SK-N-SH treated with all-trans-retinoic acid at 6 μM for 48 hours (cell line): Measurements from ENCODE around the gene NOP14.

Experiments used
- ATAC-seq: fragments of 200-7000 bp; cut with Tn5 transposase; 3 replicates; pipeline ENCODE4 v1.9.1; 2020; ENCODE audit warnings: mild to moderate bottlenecking, moderate library complexity
- ARNTL ChIP-seq: fragments of 450-650 bp; formaldehyde crosslinking; IDR thresholded peaks from 2 replicates; pipeline ENCODE4 v1.5.0; 2020; ENCODE audit warnings: low read depth, mild to moderate bottlenecking, moderate library complexity, borderline replicate concordance
- BACH2 ChIP-seq: fragments of 250-450 bp; sonication (Bioruptor Pico); IDR thresholded peaks from 2 replicates; pipeline ENCODE4 v1.9.0; 2021; ENCODE audit warnings: mild to moderate bottlenecking, borderline replicate concordance
- CREB5 ChIP-seq: fragments of 250-450 bp; sonication (Bioruptor Pico); IDR thresholded peaks from 2 replicates; pipeline ENCODE4 v1.5.1; 2020; ENCODE audit warnings: low read depth, mild to moderate bottlenecking, moderate library complexity
- CSDC2 ChIP-seq: fragments of 250-450 bp; sonication (Bioruptor Pico); IDR thresholded peaks from 2 replicates; pipeline ENCODE4 v1.5.0; 2020; ENCODE audit warnings: mild to moderate bottlenecking, moderate library complexity
- CSRNP3 ChIP-seq: fragments of 250-450 bp; sonication (Bioruptor Pico); IDR thresholded peaks from 2 replicates; pipeline ENCODE4 v1.5.1; 2021; ENCODE audit warnings: mild to moderate bottlenecking, moderate library complexity
- GLIS3 ChIP-seq: fragments of 250-450 bp; sonication (Bioruptor Pico); IDR thresholded peaks from 2 replicates; pipeline ENCODE4 v1.5.0; 2020; ENCODE audit warnings: mild to moderate bottlenecking, moderate library complexity
- ISL1 ChIP-seq: fragments of 250-450 bp; sonication (Bioruptor Pico); IDR thresholded peaks from 2 replicates; pipeline ENCODE4 v2.1.2; 2022; ENCODE audit warnings: mild to moderate bottlenecking, moderate library complexity
- OSR1 ChIP-seq: fragments of 250-450 bp; sonication (Bioruptor Pico); IDR thresholded peaks from 2 replicates; pipeline ENCODE4 v1.8.0; 2022; ENCODE audit warnings: moderate library complexity, mild to moderate bottlenecking, inconsistent platforms
- POU6F1 ChIP-seq: fragments of 250-450 bp; sonication (Bioruptor Pico); IDR thresholded peaks from 2 replicates; pipeline ENCODE4 v1.8.0; 2021; ENCODE audit warnings: low read depth, mild to moderate bottlenecking, moderate library complexity, borderline replicate concordance
- PPARA ChIP-seq: fragments of 250-450 bp; sonication (Bioruptor Pico); IDR thresholded peaks from 2 replicates; pipeline ENCODE4 v1.5.0; 2020; ENCODE audit warnings: mild to moderate bottlenecking, borderline replicate concordance
- RARB ChIP-seq: fragments of 250-450 bp; sonication (Bioruptor Pico); IDR thresholded peaks from 2 replicates; pipeline ENCODE4 v1.8.0; 2021; ENCODE audit warnings: mild to moderate bottlenecking, moderate library complexity
- SNAI2 ChIP-seq: fragments of 250-450 bp; sonication (Bioruptor Pico); IDR thresholded peaks from 2 replicates; pipeline ENCODE4 v1.5.0; 2020; ENCODE audit warnings: mild to moderate bottlenecking, moderate library complexity
- TCF4 ChIP-seq: fragments of 250-450 bp; sonication (Bioruptor Pico); IDR thresholded peaks from 2 replicates; pipeline ENCODE4 v1.8.0; 2021; ENCODE audit warnings: mild to moderate bottlenecking, moderate library complexity, borderline replicate concordance
- TOX ChIP-seq: fragments of 250-450 bp; sonication (Bioruptor Pico); IDR thresholded peaks from 2 replicates; pipeline ENCODE4 v1.8.0; 2021; ENCODE audit warnings: mild to moderate bottlenecking, moderate library complexity, borderline replicate concordance
- ZC3H10 ChIP-seq: fragments of 250-450 bp; sonication (Bioruptor Pico); IDR thresholded peaks from 2 replicates; pipeline ENCODE4 v1.5.1; 2021; ENCODE audit warnings: mild to moderate bottlenecking, moderate library complexity
- ZFP3 ChIP-seq: fragments of 250-450 bp; sonication (Bioruptor Pico); IDR thresholded peaks from 2 replicates; pipeline ENCODE4 v1.5.0; 2020; ENCODE audit warnings: mild to moderate bottlenecking, moderate library complexity
- ZFP30 ChIP-seq: fragments of 450-650 bp; formaldehyde crosslinking; IDR thresholded peaks from 2 replicates; pipeline ENCODE4 v1.5.0; 2022; ENCODE audit warnings: mild to moderate bottlenecking, moderate library complexity
- ZNF565 ChIP-seq: fragments of 450-650 bp; formaldehyde crosslinking; conservative IDR thresholded peaks from 2 replicates; pipeline ENCODE4 v1.5.0; 2020; ENCODE audit warnings: low read depth, mild to moderate bottlenecking, moderate library complexity
- ZNF70 ChIP-seq: fragments of 450-650 bp; formaldehyde crosslinking; IDR thresholded peaks from 2 replicates; pipeline ENCODE4 v1.5.0; 2020; ENCODE audit warnings: mild to moderate bottlenecking, moderate library complexity
- ZNF8 ChIP-seq: fragments of 450-650 bp; formaldehyde crosslinking; IDR thresholded peaks from 2 replicates; pipeline ENCODE4 v1.5.0; 2020; ENCODE audit warnings: mild to moderate bottlenecking, moderate library complexity
- TF ChIP-seq, protein P1 (sequence below): fragments of 250-450 bp; sonication (Bioruptor Pico); IDR thresholded peaks from 2 replicates; pipeline ENCODE4 v1.5.0; 2020; ENCODE audit warnings: mild to moderate bottlenecking, moderate library complexity

Gene NOP14

GRCh38 chr4:2932321-2932950 is 30.8 kb downstream of the NOP14 start:
- ATAC-seq = no peak
- TF ChIP-seq BACH2 (CRISPR knock-in tag) = no peak
- TF ChIP-seq POU6F1 (CRISPR knock-in tag) = no peak
- no peak for TF ChIP-seq OSR1
- TF ChIP-seq TOX = no peak
- no peak for TF ChIP-seq GLIS3 (CRISPR knock-in tag)
- TF ChIP-seq TCF4 (CRISPR knock-in tag) = no peak
- no peak for TF ChIP-seq CSRNP3
- TF ChIP-seq CREB5 (CRISPR knock-in tag) = no peak
- no peak for TF ChIP-seq ZFP30 (CRISPR knock-in tag)
- no peak for TF ChIP-seq RARB (CRISPR knock-in tag)
- no peak for TF ChIP-seq CSDC2 (CRISPR knock-in tag)
- TF ChIP-seq ISL1 (CRISPR knock-in tag) = no peak
- TF ChIP-seq ZNF8 (CRISPR knock-in tag) = no peak
- TF ChIP-seq, protein P1, sequence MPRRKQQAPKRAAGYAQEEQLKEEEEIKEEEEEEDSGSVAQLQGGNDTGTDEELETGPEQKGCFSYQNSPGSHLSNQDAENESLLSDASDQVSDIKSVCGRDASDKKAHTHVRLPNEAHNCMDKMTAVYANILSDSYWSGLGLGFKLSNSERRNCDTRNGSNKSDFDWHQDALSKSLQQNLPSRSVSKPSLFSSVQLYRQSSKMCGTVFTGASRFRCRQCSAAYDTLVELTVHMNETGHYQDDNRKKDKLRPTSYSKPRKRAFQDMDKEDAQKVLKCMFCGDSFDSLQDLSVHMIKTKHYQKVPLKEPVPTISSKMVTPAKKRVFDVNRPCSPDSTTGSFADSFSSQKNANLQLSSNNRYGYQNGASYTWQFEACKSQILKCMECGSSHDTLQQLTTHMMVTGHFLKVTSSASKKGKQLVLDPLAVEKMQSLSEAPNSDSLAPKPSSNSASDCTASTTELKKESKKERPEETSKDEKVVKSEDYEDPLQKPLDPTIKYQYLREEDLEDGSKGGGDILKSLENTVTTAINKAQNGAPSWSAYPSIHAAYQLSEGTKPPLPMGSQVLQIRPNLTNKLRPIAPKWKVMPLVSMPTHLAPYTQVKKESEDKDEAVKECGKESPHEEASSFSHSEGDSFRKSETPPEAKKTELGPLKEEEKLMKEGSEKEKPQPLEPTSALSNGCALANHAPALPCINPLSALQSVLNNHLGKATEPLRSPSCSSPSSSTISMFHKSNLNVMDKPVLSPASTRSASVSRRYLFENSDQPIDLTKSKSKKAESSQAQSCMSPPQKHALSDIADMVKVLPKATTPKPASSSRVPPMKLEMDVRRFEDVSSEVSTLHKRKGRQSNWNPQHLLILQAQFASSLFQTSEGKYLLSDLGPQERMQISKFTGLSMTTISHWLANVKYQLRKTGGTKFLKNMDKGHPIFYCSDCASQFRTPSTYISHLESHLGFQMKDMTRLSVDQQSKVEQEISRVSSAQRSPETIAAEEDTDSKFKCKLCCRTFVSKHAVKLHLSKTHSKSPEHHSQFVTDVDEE = no peak
- TF ChIP-seq SNAI2 (CRISPR knock-in tag) = no peak
- no peak for TF ChIP-seq ZNF565 (CRISPR knock-in tag)
- TF ChIP-seq PPARA (CRISPR knock-in tag) = no peak

- no peak for ATAC-seq
- TF ChIP-seq OSR1 (no peak), RARB (CRISPR knock-in tag) (no peak), ZC3H10 (CRISPR knock-in tag) (no peak), CREB5 (CRISPR knock-in tag) (no peak), ZFP3 (CRISPR knock-in tag) (no peak), ZNF70 (no peak), ARNTL (no peak)
- TF ChIP-seq, protein P1 = no peak
Measured at GRCh38 chr4:2931512-2932301, 31.5 kb downstream of the NOP14 start.
